VCaP (cell line): Measurements from ENCODE around the gene AHSA1.

Source experiments
- H3K27ac ChIP-seq: fragments of 450-650 bp; 2 replicates; pipeline ENCODE4 v1.5.1; 2017
- CTCF ChIP-seq: fragments of 450-650 bp; conservative IDR thresholded peaks from 2 replicates; pipeline ENCODE4 v1.5.1; 2017; ENCODE audit warnings: mild to moderate bottlenecking, moderate library complexity

Gene AHSA1

GRCh38 chr14:77474479-77475177, 16.7 kb downstream of the AHSA1 start:
- TF ChIP-seq CTCF: no peak
- no peak overlapping the region for H3K27ac ChIP-seq

- H3K27ac ChIP-seq: no peak overlapping the region
These were observed 17.7 kb downstream of the AHSA1 start for GRCh38 chr14:77475432-77476115.

GRCh38 chr14:77478029-77478428, 20.1 kb downstream of the AHSA1 start:
- no peak overlapping the region for H3K27ac ChIP-seq
- TF ChIP-seq CTCF: no peak

More at GRCh38 chr14:77475432-77476115, 17.7 kb downstream of the AHSA1 start:
- no peak for TF ChIP-seq CTCF

- TF ChIP-seq CTCF: no peak
- no peak overlapping the region for H3K27ac ChIP-seq
These were observed 20.9 kb downstream of the AHSA1 start for GRCh38 chr14:77478796-77479195.

- H3K27ac ChIP-seq: no peak overlapping the region
- TF ChIP-seq CTCF: no peak
These were observed 24.5 kb downstream of the AHSA1 start for GRCh38 chr14:77482422-77482821.

GRCh38 chr14:77485256-77485655, 27.4 kb downstream of the AHSA1 start:
- no peak for TF ChIP-seq CTCF
- no peak overlapping the region for H3K27ac ChIP-seq

- H3K27ac ChIP-seq: no peak overlapping the region
- TF ChIP-seq CTCF: no peak
These were observed 28.2 kb downstream of the AHSA1 start for GRCh38 chr14:77485901-77486678.
